ENCODE measurements around the gene ARHGAP11A.
A peak's percentile ranks its signal among the peaks of the same experiment; 100 is the strongest.

DNA sequence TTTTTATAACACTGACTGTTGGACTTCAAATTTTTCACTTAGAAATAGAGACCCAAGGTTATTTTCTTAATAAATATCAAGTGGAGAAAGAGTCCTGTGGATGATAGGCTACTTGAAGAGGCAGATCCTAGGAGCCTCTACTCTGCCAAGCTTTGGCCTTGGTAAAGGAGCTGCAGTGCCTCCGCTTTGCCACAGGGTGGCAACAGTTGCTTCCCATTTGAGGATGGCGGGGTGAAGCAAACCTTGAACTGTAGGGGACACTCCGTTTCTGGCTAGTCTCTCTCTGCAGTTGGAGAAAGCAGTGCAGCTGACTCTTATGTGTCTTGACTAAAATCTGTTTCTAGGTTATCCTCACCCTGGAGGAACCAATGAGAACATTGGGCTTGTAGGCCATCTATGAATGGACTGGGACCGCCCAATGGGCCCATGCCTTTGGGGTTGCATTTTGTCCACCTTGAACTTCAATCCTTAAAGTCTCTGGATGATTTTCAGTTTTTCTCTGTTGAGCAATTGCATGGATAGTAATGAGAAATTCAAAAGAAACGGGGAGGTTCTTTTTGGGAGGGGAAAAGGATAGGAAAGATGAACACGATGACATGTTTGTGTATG is 36.0 kb downstream of the ARHGAP11A start:
- TF ChIP-seq POLR2A (IDR thresholded peaks at IDR 0.05), result no peak
- TF ChIP-seq, protein P1, sequence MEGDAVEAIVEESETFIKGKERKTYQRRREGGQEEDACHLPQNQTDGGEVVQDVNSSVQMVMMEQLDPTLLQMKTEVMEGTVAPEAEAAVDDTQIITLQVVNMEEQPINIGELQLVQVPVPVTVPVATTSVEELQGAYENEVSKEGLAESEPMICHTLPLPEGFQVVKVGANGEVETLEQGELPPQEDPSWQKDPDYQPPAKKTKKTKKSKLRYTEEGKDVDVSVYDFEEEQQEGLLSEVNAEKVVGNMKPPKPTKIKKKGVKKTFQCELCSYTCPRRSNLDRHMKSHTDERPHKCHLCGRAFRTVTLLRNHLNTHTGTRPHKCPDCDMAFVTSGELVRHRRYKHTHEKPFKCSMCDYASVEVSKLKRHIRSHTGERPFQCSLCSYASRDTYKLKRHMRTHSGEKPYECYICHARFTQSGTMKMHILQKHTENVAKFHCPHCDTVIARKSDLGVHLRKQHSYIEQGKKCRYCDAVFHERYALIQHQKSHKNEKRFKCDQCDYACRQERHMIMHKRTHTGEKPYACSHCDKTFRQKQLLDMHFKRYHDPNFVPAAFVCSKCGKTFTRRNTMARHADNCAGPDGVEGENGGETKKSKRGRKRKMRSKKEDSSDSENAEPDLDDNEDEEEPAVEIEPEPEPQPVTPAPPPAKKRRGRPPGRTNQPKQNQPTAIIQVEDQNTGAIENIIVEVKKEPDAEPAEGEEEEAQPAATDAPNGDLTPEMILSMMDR (IDR thresholded peaks at IDR 0.05), result peak; percentile 44 to 92 (median 81)

Data from thyroid gland (tissue), 4 donors.